ENCODE data around the gene ING1. TPM values are rescaled to one million over a fixed set of nuclear protein-coding genes. Genes with fewer than 3 reads are reported as not detected.
"Not testable (repeated sequence)": the region's sequence is repeated elsewhere in the genome, so short reads cannot be mapped to it uniquely, and the experiment has no call there.

The ING1 gene
- total RNA-seq, 1 donor from 2014 or later = 6.6 TPM

GRCh38 chr13:110689041-110689440 lies 24.5 kb upstream of the ING1 start:
- DNase-seq = no peak
- ATAC-seq (ENCODE audit: poor library complexity) = no peak
- intact Hi-C loops (cut with DNase I) = no loop called here

- DNase-seq (no peak), ATAC-seq (ENCODE audit: poor library complexity) (no peak)
- intact Hi-C loops (cut with DNase I) = no loop called here
Measured at GRCh38 chr13:110689711-110690110, 23.8 kb upstream of the ING1 start.

- DNase-seq (no peak), ATAC-seq (ENCODE audit: poor library complexity) (no peak)
- intact Hi-C loops (cut with DNase I) = no loop called here
Measured at GRCh38 chr13:110690516-110690915, 23.0 kb upstream of the ING1 start.

- intact Hi-C loops (cut with DNase I); ATAC-seq (ENCODE audit: poor library complexity); DNase-seq: not testable (repeated sequence)
Measured at GRCh38 chr13:110695774-110696173, 17.7 kb upstream of the ING1 start.

GRCh38 chr13:110696776-110697175 lies 16.7 kb upstream of the ING1 start:
- intact Hi-C loops (cut with DNase I) = no loop called here

GRCh38 chr13:110697842-110698241 lies 15.7 kb upstream of the ING1 start:
- intact Hi-C loops (cut with DNase I) = no loop called here
- DNase-seq (no peak), ATAC-seq (ENCODE audit: poor library complexity) (no peak)

More at GRCh38 chr13:110696776-110697175, 16.7 kb upstream of the ING1 start:
- no peak for ATAC-seq (ENCODE audit: poor library complexity)
- DNase-seq = no peak

- DNase-seq (no peak), ATAC-seq (ENCODE audit: poor library complexity) (no peak)
- intact Hi-C loops (cut with DNase I) = no loop called here
Measured at GRCh38 chr13:110698689-110699088, 14.8 kb upstream of the ING1 start.

GRCh38 chr13:110699148-110700145 lies 14.1 kb upstream of the ING1 start:
- no peak for DNase-seq
- intact Hi-C loops (cut with DNase I) = no loop called here
- ATAC-seq (ENCODE audit: poor library complexity) = no peak

GRCh38 chr13:110700186-110700585 lies 13.3 kb upstream of the ING1 start:
- intact Hi-C loops (cut with DNase I) = no loop called here
- ATAC-seq (ENCODE audit: poor library complexity) (no peak), DNase-seq (no peak)

GRCh38 chr13:110700641-110701040 lies 12.9 kb upstream of the ING1 start:
- no peak for ATAC-seq (ENCODE audit: poor library complexity)
- no peak for DNase-seq
- intact Hi-C loops (cut with DNase I) = no loop called here

GRCh38 chr13:110701061-110701460 lies 12.4 kb upstream of the ING1 start:
- ATAC-seq (ENCODE audit: poor library complexity); DNase-seq; intact Hi-C loops (cut with DNase I): not testable (repeated sequence)

- DNase-seq (no peak), ATAC-seq (ENCODE audit: poor library complexity) (no peak)
- intact Hi-C loops (cut with DNase I) = no loop called here
Measured at GRCh38 chr13:110702089-110702488, 11.4 kb upstream of the ING1 start.

GRCh38 chr13:110702591-110703526 lies 10.6 kb upstream of the ING1 start:
- intact Hi-C loops (cut with DNase I) = no loop called here
- DNase-seq = no peak
- no peak for ATAC-seq (ENCODE audit: poor library complexity)

- DNase-seq (no peak), ATAC-seq (ENCODE audit: poor library complexity) (no peak)
- intact Hi-C loops (cut with DNase I) = no loop called here
Measured at GRCh38 chr13:110705356-110705825, 8.1 kb upstream of the ING1 start.

GRCh38 chr13:110705826-110706569 lies 7.5 kb upstream of the ING1 start, which contains the start of gene CARS2:
Gene CARS2, minus strand, starts transcription at chr13:110706116. Its CDS starts 23 bp downstream, at chr13:110706093.
- DNase-seq (peak; percentile 97), ATAC-seq (ENCODE audit: poor library complexity) (peak; percentile 99)
- intact Hi-C loops (cut with DNase I) = no loop called here

- DNase-seq = no peak
- ATAC-seq (ENCODE audit: poor library complexity) = no peak
- intact Hi-C loops (cut with DNase I) = no loop called here
Measured at GRCh38 chr13:110706570-110707372, 6.7 kb upstream of the ING1 start.

- intact Hi-C loops (cut with DNase I) = loop anchor here (10.0 kb wide), 1 partner anchor 203 kb away; the partner anchor contains the start of gene ANKRD10
- peak; percentile 72 for ATAC-seq (ENCODE audit: poor library complexity)
- peak; percentile 93 for DNase-seq
Measured at GRCh38 chr13:110712081-110712848, 1.2 kb upstream of the ING1 start.
